ENCODE results near the gene ZNF263. TPM values are rescaled to one million over a fixed set of nuclear protein-coding genes. Genes with fewer than 3 reads are reported as not detected.
"Not testable (repeated sequence)": the region's sequence is repeated elsewhere in the genome, so short reads cannot be mapped to it uniquely, and the experiment has no call there.

The ZNF263 gene
- total RNA-seq, 1 donor from 2014 or later, result 27.6 TPM

- TF ChIP-seq CTCF (IDR thresholded peaks at IDR 0.05), result no peak
- no peaks in the 10 kb centered on the region for H3K27me3 ChIP-seq
- ATAC-seq, result no peak
- H3K9me3 ChIP-seq, result no peaks in the 10 kb centered on the region
- no peak overlapping the region for H3K27ac ChIP-seq
- no peak overlapping the region for H3K4me3 ChIP-seq
- no peaks in the 10 kb centered on the region for H3K36me3 ChIP-seq
- intact Hi-C loops (cut with DNase I), result no loop called here
- no peak for DNase-seq
- peaks cover 12% of the 10 kb centered on the region for H3K4me1 ChIP-seq
These were observed 15.0 kb upstream of the ZNF263 start for GRCh38 chr16:3268294-3268693.

- H3K9me3 ChIP-seq; H3K27ac ChIP-seq; ATAC-seq; intact Hi-C loops (cut with DNase I); DNase-seq; H3K36me3 ChIP-seq; H3K4me1 ChIP-seq; H3K27me3 ChIP-seq; H3K4me3 ChIP-seq: not testable (repeated sequence)
These were observed 12.6 kb upstream of the ZNF263 start for GRCh38 chr16:3270718-3271117.

GRCh38 chr16:3271281-3271680 lies 12.0 kb upstream of the ZNF263 start:
- H3K9me3 ChIP-seq; H3K27me3 ChIP-seq; ATAC-seq; H3K36me3 ChIP-seq; H3K27ac ChIP-seq; DNase-seq; intact Hi-C loops (cut with DNase I); H3K4me3 ChIP-seq; H3K4me1 ChIP-seq: not testable (repeated sequence)

GRCh38 chr16:3274490-3274889 lies 8.8 kb upstream of the ZNF263 start:
- no peak for TF ChIP-seq CTCF (IDR thresholded peaks at IDR 0.05)
- Histone ChIP-seq H3K27ac (no peak overlapping the region), H3K4me1 (no peaks in the 10 kb centered on the region), H3K27me3 (no peaks in the 10 kb centered on the region), H3K9me3 (no peaks in the 10 kb centered on the region), H3K4me3 (no peak overlapping the region), H3K36me3 (no peaks in the 10 kb centered on the region)
- ATAC-seq, result no peak
- intact Hi-C loops (cut with DNase I), result no loop called here
- DNase-seq, result no peak

- no peaks in the 10 kb centered on the region for H3K27me3 ChIP-seq
- no peaks in the 10 kb centered on the region for H3K9me3 ChIP-seq
- H3K36me3 ChIP-seq, result no peaks in the 10 kb centered on the region
- no peak overlapping the region for H3K27ac ChIP-seq
- H3K4me1 ChIP-seq, result no peaks in the 10 kb centered on the region
- intact Hi-C loops (cut with DNase I), result no loop called here
- no peak for TF ChIP-seq CTCF (IDR thresholded peaks at IDR 0.05)
- H3K4me3 ChIP-seq, result no peak overlapping the region
- no peak for ATAC-seq
- no peak for DNase-seq
These were observed 8.3 kb upstream of the ZNF263 start for GRCh38 chr16:3274947-3275346.

GRCh38 chr16:3276679-3277078 lies 6.6 kb upstream of the ZNF263 start:
- H3K4me1 ChIP-seq, result no peaks in the 10 kb centered on the region
- H3K36me3 ChIP-seq, result no peaks in the 10 kb centered on the region
- DNase-seq, result no peak
- no peak overlapping the region for H3K4me3 ChIP-seq
- intact Hi-C loops (cut with DNase I), result no loop called here
- ATAC-seq, result no peak
- no peak overlapping the region for H3K27ac ChIP-seq
- no peaks in the 10 kb centered on the region for H3K27me3 ChIP-seq
- no peaks in the 10 kb centered on the region for H3K9me3 ChIP-seq
- no peak for TF ChIP-seq CTCF (IDR thresholded peaks at IDR 0.05)

- no peak overlapping the region for H3K4me3 ChIP-seq
- ATAC-seq, result no peak
- H3K9me3 ChIP-seq, result no peaks in the 10 kb centered on the region
- TF ChIP-seq CTCF (IDR thresholded peaks at IDR 0.05), result no peak
- H3K27ac ChIP-seq, result no peak overlapping the region
- peaks cover 10% of the 10 kb centered on the region for H3K36me3 ChIP-seq
- no peaks in the 10 kb centered on the region for H3K27me3 ChIP-seq
- DNase-seq, result no peak
- intact Hi-C loops (cut with DNase I), result no loop called here
- H3K4me1 ChIP-seq, result peaks cover 14% of the 10 kb centered on the region
These were observed 2.0 kb upstream of the ZNF263 start for GRCh38 chr16:3281222-3281820.

Data from upper lobe of right lung (tissue), 1 donor.